ENCODE measurements around the gene ATP13A1. TPM values are rescaled to one million over a fixed set of nuclear protein-coding genes. Genes with fewer than 3 reads are reported as not detected.

Gene ATP13A1
- total RNA-seq, 2 experiments from 2014 or later: 78.6 to 78.8 TPM

DNA sequence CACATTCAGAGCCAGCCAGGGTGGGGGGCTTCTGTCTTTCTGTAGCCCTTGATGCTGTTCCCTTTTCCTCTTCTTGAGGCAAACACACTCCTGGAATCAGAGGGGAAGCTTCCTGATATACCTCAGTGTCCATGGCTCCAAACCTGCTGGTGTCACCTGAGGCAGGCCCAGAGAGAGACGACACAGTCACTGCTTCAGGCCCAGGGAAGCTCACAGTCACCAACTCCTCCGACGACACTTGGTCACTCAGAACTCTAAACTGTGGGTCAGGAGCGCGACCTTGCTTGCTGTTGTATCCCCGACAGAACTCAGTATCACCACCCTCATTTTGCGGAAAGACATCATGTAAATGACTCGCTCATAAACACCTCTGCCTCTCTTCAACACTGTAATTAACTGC, 1.1 kb downstream of the ATP13A1 start:
- no peak for DNase-seq
- H3K27me3 Mint-ChIP-seq (ENCODE audit: low read depth): no peaks in the 10 kb centered on the region
- no peak for ATAC-seq

DNA sequence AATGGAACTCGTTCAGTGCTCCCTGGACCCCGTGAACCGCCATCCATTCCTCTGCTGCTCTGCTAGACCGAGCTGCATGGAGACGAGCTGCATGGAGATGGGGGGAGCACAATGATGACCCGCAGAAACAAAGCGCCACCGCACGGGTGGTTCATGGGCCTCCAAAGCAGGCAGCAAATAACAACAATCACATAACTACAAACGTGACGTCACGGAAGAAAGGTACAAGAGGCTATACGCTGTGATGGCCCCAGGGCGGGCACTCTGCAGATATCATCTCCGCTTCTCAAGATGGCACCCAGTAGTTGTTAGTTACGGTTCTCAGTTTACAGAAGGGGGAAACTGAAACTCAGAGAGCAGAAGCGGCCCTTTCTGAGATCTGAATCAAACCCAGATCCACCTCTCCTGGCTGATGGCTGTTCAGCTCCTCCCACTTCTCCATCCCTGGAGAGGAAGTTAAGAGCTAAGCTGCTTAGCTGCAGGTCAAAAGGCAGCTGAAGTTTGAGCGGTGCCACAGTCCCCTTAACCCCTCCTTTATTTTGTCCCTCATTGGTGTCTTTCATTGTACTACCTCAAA, 1.7 kb downstream of the ATP13A1 start:
- DNase-seq (peak; percentile 53), ATAC-seq (peak; percentile 2)
- no peaks in the 10 kb centered on the region for H3K27me3 Mint-ChIP-seq (ENCODE audit: low read depth)
- peak overlapping the region; percentile 98 for H3K27ac Mint-ChIP-seq
- CTCF ChIA-PET: interaction anchor here (0.9 to 2.5 kb wide), 4 partner anchors 18 to 130 kb away, joined by 3 to 17 read pairs (median 8); partner anchors contain the start of gene GMIP
- H3K36me3 Mint-ChIP-seq (ENCODE audit: low read depth): peaks cover 45% of the 10 kb centered on the region
- no peaks in the 10 kb centered on the region for H3K9me3 Mint-ChIP-seq (ENCODE audit: insufficient read depth)
- peak overlapping the region; percentile 93 for H3K4me3 Mint-ChIP-seq
- H3K4me1 Mint-ChIP-seq (ENCODE audit: low read depth): peaks cover 21% of the 10 kb centered on the region
- POLR2A ChIA-PET: interaction anchor here (0.8 to 3.8 kb wide), 12 partner anchors 8 to 239 kb away, joined by 3 to 19 read pairs (median 8); partner anchors contain the start of genes NDUFA13, TSSK6, ZNF253 and ZNF506

More for the DNA sequence above, 1.1 kb downstream of the ATP13A1 start:
- Mint-ChIP-seq H3K9me3 (ENCODE audit: insufficient read depth) (peaks cover under 1% of the 10 kb centered on the region), H3K4me1 (ENCODE audit: low read depth) (peaks cover 23% of the 10 kb centered on the region), H3K36me3 (ENCODE audit: low read depth) (peaks cover 45% of the 10 kb centered on the region), H3K27ac (peak overlapping the region; percentile 98), H3K4me3 (peak overlapping the region; percentile 93)
- POLR2A ChIA-PET: interaction anchor here (0.6 to 3.8 kb wide), 13 partner anchors 9 to 239 kb away, joined by 3 to 19 read pairs (median 8); partner anchors contain the start of genes NDUFA13, TSSK6, ZNF253 and ZNF506
- CTCF ChIA-PET: interaction anchor here (0.9 to 2.5 kb wide), 3 partner anchors 18 to 130 kb away, joined by 3 to 17 read pairs (median 12); partner anchors contain the start of gene GMIP

GRCh38 chr19:19661141-19661674, 2.3 kb downstream of the ATP13A1 start:
- peak overlapping the region; percentile 98 for H3K27ac Mint-ChIP-seq
- ATAC-seq (no peak), DNase-seq (no peak)
- ChIA-PET POLR2A (interaction anchor here (0.8 to 3.8 kb wide), 11 partner anchors 8 to 240 kb away, joined by 3 to 19 read pairs (median 5); partner anchors contain the start of genes GMIP, NDUFA13, TSSK6 and ZNF506), CTCF (interaction anchor here (1.0 to 2.5 kb wide), 3 partner anchors 17 to 129 kb away, joined by 3 to 17 read pairs (median 12); partner anchors contain the start of gene GMIP)
- H3K4me3 Mint-ChIP-seq: peak overlapping the region; percentile 93
- H3K27me3 Mint-ChIP-seq (ENCODE audit: low read depth): no peaks in the 10 kb centered on the region
- peaks cover 49% of the 10 kb centered on the region for H3K36me3 Mint-ChIP-seq (ENCODE audit: low read depth)
- no peaks in the 10 kb centered on the region for H3K9me3 Mint-ChIP-seq (ENCODE audit: insufficient read depth)
- peaks cover 20% of the 10 kb centered on the region for H3K4me1 Mint-ChIP-seq (ENCODE audit: low read depth)

GRCh38 chr19:19659646-19660245, 3.7 kb downstream of the ATP13A1 start:
- no peak overlapping the region for H3K4me3 Mint-ChIP-seq
- DNase-seq (no peak), ATAC-seq (no peak)
- H3K27me3 Mint-ChIP-seq (ENCODE audit: low read depth): no peaks in the 10 kb centered on the region
- H3K36me3 Mint-ChIP-seq (ENCODE audit: low read depth): peaks cover 55% of the 10 kb centered on the region
- CTCF ChIA-PET: interaction anchor here (1.1 kb wide), 1 partner anchor 128 kb away, joined by 3 read pairs; no protein-coding TSS in a partner anchor
- no peaks in the 10 kb centered on the region for H3K9me3 Mint-ChIP-seq (ENCODE audit: insufficient read depth)
- no peak overlapping the region for H3K27ac Mint-ChIP-seq
- H3K4me1 Mint-ChIP-seq (ENCODE audit: low read depth): peaks cover 20% of the 10 kb centered on the region
- POLR2A ChIA-PET: no interaction called here

GRCh38 chr19:19657397-19657783, 6.1 kb downstream of the ATP13A1 start:
- H3K27me3 Mint-ChIP-seq (ENCODE audit: low read depth): no peaks in the 10 kb centered on the region
- DNase-seq (no peak), ATAC-seq (no peak)
- H3K36me3 Mint-ChIP-seq (ENCODE audit: low read depth): peaks cover 68% of the 10 kb centered on the region
- peaks cover 15% of the 10 kb centered on the region for H3K4me1 Mint-ChIP-seq (ENCODE audit: low read depth)
- H3K9me3 Mint-ChIP-seq (ENCODE audit: insufficient read depth): no peaks in the 10 kb centered on the region
- CTCF ChIA-PET: interaction anchor here (0.9 kb wide), 1 partner anchor 13 kb away, joined by 3 read pairs; no protein-coding TSS in a partner anchor
- H3K27ac Mint-ChIP-seq: no peak overlapping the region
- POLR2A ChIA-PET: no interaction called here
- H3K4me3 Mint-ChIP-seq: no peak overlapping the region

DNA sequence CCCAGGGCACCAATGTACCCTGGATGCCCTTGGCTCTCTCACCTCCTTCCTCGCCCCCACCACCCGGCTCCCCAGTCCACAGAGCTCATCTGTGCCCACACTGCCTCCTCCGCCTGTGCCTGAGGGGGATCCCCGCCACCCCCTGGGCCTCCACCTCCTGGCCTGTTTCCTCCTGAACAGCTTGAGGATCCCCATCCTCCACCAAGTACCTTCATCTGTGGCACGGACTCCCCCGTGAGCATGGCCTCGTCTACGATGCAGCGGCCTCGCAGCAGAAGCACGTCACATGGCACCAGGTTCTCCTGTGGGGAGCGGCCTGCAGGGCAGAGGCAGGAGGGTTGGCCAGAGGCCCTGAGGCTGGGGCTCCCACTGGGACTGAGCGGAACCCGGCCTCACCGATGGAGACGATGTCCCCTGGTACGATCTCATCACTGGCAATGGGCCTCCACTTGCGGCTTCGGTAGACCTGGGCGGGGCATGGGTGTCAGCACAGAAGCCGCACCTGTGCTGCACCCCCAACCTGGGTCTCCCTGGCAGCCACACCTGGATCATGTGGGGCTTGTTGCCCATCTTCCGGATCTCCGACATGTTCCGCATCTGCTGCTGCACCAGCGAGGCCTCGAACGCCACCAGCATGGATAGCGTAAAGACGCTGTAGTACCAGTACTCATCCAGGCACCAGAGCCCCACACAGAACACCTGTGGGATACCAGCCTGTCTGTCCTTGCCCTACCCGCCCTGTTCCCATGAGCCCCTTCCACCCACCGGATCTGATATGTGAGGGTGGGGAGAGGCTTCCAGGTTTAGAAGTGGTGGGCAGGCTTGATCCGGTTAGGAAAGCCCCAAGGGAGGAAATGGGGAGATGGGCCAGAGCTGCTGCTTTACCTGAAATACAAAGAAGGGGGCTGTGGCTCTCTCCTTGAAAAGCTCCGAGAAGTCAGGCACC, 6.8 kb downstream of the ATP13A1 start:
- POLR2A ChIA-PET: no interaction called here
- CTCF ChIA-PET: interaction anchor here (0.9 kb wide), 1 partner anchor 13 kb away, joined by 3 read pairs; no protein-coding TSS in a partner anchor
- Mint-ChIP-seq H3K9me3 (ENCODE audit: insufficient read depth) (no peaks in the 10 kb centered on the region), H3K4me1 (ENCODE audit: low read depth) (peaks cover 9% of the 10 kb centered on the region), H3K36me3 (ENCODE audit: low read depth) (peaks cover 66% of the 10 kb centered on the region), H3K4me3 (no peak overlapping the region), H3K27ac (no peak overlapping the region), H3K27me3 (ENCODE audit: low read depth) (no peaks in the 10 kb centered on the region)
- DNase-seq (no peak), ATAC-seq (no peak)

DNA sequence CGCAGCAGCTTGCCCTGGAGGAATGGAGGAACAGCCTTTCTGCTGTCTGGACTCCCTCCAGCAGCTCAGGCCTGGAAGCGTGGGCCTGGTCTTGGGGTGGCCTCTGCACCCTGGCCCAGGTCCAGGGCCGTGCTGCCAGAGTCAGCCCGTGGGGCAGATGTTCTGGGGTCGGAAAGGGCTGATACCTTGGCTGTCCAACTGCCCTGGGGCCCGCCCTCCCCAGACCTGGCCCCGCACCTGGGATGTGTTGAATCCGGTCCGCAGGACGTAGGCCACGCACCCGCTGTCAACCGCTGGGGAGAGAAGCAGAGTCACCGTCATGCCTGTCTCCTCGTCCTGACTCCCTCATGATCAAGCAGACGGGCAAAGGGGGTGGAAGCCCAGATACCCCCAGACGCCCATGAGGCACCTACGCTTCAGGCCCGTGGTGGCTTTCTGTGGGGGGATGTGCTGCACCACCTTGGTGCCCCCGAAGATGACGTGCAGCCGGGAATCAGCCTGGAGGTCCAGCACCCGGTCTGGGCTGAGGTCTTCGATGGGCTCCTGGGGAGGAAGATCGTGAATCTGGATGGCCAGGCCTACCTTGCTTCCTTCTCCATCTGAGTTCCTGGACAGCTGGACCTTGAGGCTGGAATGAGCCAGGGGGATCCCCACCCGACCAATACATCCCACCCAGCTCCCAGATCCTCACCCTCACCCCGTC, 7.7 kb downstream of the ATP13A1 start:
- H3K36me3 Mint-ChIP-seq (ENCODE audit: low read depth): peaks cover 63% of the 10 kb centered on the region
- no peaks in the 10 kb centered on the region for H3K4me1 Mint-ChIP-seq (ENCODE audit: low read depth)
- no peak for DNase-seq
- ChIA-PET POLR2A (no interaction called here), CTCF (no interaction called here)
- no peak for ATAC-seq
- H3K27me3 Mint-ChIP-seq (ENCODE audit: low read depth): no peaks in the 10 kb centered on the region
- H3K9me3 Mint-ChIP-seq (ENCODE audit: insufficient read depth): no peaks in the 10 kb centered on the region
- no peak overlapping the region for H3K27ac Mint-ChIP-seq
- H3K4me3 Mint-ChIP-seq: no peak overlapping the region

DNA sequence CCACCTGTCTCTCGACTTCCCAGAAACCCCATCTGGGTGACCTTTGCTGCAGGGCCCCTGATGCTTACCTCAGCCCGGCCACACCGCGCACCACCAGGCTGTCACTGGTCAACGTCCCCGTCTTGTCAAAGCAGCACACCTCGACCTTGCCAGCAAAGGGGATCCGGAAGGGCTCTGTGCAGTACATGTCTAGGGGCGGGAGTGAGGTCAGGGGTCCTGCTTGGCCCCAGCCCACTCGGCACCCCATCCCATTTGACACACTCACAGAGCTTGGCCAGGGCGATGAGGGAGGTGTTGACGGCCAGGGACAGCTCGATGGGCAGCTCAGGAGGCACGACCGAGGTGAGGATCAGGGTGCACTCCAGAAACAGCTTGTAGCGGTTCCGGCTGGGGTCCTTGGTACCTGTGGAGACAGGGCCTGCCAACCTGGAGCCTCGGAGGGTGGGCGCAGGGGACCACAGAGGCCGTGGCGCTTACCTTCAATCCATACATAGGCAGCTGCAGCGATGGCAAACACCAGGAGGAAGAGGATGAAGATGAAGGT, 8.4 kb downstream of the ATP13A1 start:
- ATAC-seq: no peak
- Mint-ChIP-seq H3K27ac (peak overlapping the region; percentile 28), H3K4me3 (no peak overlapping the region), H3K4me1 (ENCODE audit: low read depth) (no peaks in the 10 kb centered on the region), H3K27me3 (ENCODE audit: low read depth) (no peaks in the 10 kb centered on the region), H3K36me3 (ENCODE audit: low read depth) (peaks cover 66% of the 10 kb centered on the region), H3K9me3 (ENCODE audit: insufficient read depth) (no peaks in the 10 kb centered on the region)
- DNase-seq: no peak
- ChIA-PET POLR2A (no interaction called here), CTCF (no interaction called here)

DNA sequence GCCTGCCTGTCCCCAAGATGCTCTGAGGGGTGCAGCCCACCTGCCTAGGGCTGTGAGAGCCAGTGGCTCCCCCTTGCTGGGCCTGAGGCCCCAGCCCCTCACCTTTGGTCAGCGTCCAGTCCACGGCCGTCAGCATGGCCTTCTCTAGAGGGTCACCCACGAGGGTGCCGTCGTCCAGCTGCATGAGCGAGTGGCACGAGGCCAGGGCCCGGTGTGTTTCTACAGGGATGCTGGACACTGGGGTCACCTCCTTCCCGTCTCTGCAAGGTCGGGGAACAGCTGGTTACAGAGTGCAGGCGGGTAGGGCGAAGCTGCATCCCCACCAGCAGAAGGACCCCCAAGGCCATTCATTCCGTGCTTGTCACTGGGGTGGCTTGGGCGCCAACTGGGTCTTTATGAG, 9.0 kb downstream of the ATP13A1 start:
- CTCF ChIA-PET: no interaction called here
- Mint-ChIP-seq H3K27ac (no peak overlapping the region), H3K9me3 (ENCODE audit: insufficient read depth) (no peaks in the 10 kb centered on the region), H3K4me1 (ENCODE audit: low read depth) (no peaks in the 10 kb centered on the region), H3K27me3 (ENCODE audit: low read depth) (no peaks in the 10 kb centered on the region), H3K4me3 (no peak overlapping the region), H3K36me3 (ENCODE audit: low read depth) (peaks cover 67% of the 10 kb centered on the region)
- POLR2A ChIA-PET: no interaction called here
- DNase-seq (no peak), ATAC-seq (no peak)

- DNase-seq (no peak), ATAC-seq (no peak)
- no peak overlapping the region for H3K27ac Mint-ChIP-seq
- ChIA-PET CTCF (no interaction called here), POLR2A (interaction anchor here (0.7 to 0.8 kb wide), 2 partner anchors 9 to 14 kb away, joined by 3 to 5 read pairs; no protein-coding TSS in a partner anchor)
- no peaks in the 10 kb centered on the region for H3K4me1 Mint-ChIP-seq (ENCODE audit: low read depth)
- H3K9me3 Mint-ChIP-seq (ENCODE audit: insufficient read depth): no peaks in the 10 kb centered on the region
- H3K27me3 Mint-ChIP-seq (ENCODE audit: low read depth): no peaks in the 10 kb centered on the region
- no peak overlapping the region for H3K4me3 Mint-ChIP-seq
- H3K36me3 Mint-ChIP-seq (ENCODE audit: low read depth): peaks cover 68% of the 10 kb centered on the region
These were observed 9.8 kb downstream of the ATP13A1 start for GRCh38 chr19:19653597-19654147.
